Loucy (cell line): ENCODE data around the gene SLC20A1.

Source experiments
- H2AFZ ChIP-seq: fragments of 200-600 bp; sonication (generic); 2 replicates; pipeline ENCODE4 v1.6.0; 2016; ENCODE audit warnings: antibody characterized with exemption, mild to moderate bottlenecking, low read length, moderate library complexity
- H3F3A ChIP-seq: fragments of 200-600 bp; 2 replicates; pipeline ENCODE4 v1.6.0; 2016; ENCODE audit warnings: antibody characterized with exemption, low read depth, mild to moderate bottlenecking
- H3K27me3 ChIP-seq: fragments of 200-600 bp; sonication (generic); 2 replicates; pipeline ENCODE4 v1.6.1; 2014; ENCODE audit warnings: low read length, mild to moderate bottlenecking; ENCODE audit not compliant: insufficient read depth, poor library complexity, severe bottlenecking
- H3K36me3 ChIP-seq: fragments of 200-600 bp; sonication (generic); 2 replicates; pipeline ENCODE4 v1.6.1; 2016; ENCODE audit warnings: low read length; ENCODE audit not compliant: insufficient read depth
- H3K4me1 ChIP-seq: fragments of 200-600 bp; sonication (generic); 2 replicates; pipeline ENCODE4 v1.5.1; 2014; ENCODE audit warnings: low read length, mild to moderate bottlenecking; ENCODE audit not compliant: insufficient read depth, poor library complexity, severe bottlenecking
- H3K4me2 ChIP-seq: fragments of 200-600 bp; sonication (generic); 2 replicates; pipeline ENCODE4 v1.6.0; 2014; ENCODE audit warnings: antibody characterized with exemption, low read length, low read depth, mild to moderate bottlenecking; ENCODE audit not compliant: poor library complexity, severe bottlenecking
- H3K4me3 ChIP-seq: fragments of 200-600 bp; sonication (generic); 2 replicates; pipeline ENCODE4 v1.5.1; 2014; ENCODE audit warnings: low read length, mild to moderate bottlenecking, mixed read lengths; ENCODE audit not compliant: poor library complexity, severe bottlenecking
- H3K79me2 ChIP-seq: fragments of 200-600 bp; sonication (generic); 2 replicates; pipeline ENCODE4 v1.6.1; 2014; ENCODE audit warnings: low read length; ENCODE audit not compliant: insufficient read depth
- H3K9ac ChIP-seq: fragments of 200-600 bp; sonication (generic); 2 replicates; pipeline ENCODE4 v1.6.0; 2014; ENCODE audit warnings: mild to moderate bottlenecking, low read depth, low read length, moderate library complexity; ENCODE audit not compliant: poor library complexity, severe bottlenecking
- H3K9me2 ChIP-seq: fragments of 200-600 bp; sonication (generic); replicated peaks from 2 replicates; pipeline ENCODE4 v1.6.1; 2016; ENCODE audit warnings: low read depth, low read length, mixed read lengths
- H3K9me3 ChIP-seq: fragments of 200-600 bp; sonication (generic); 2 replicates; pipeline ENCODE4 v1.6.1; 2014; ENCODE audit warnings: mild to moderate bottlenecking, antibody characterized with exemption, low read length, low read depth; ENCODE audit not compliant: insufficient read depth
- H4K20me1 ChIP-seq: fragments of 200-600 bp; sonication (generic); 2 replicates; pipeline ENCODE4 v1.6.0; 2014; ENCODE audit warnings: antibody characterized with exemption, low read length, mild to moderate bottlenecking; ENCODE audit not compliant: insufficient read depth, poor library complexity, severe bottlenecking
- CTCF ChIP-seq: fragments of 200-600 bp; sonication (generic); conservative IDR thresholded peaks from 2 replicates; pipeline ENCODE4 v1.5.1; 2014; ENCODE audit warnings: mild to moderate bottlenecking, antibody characterized with exemption, low read length
- EZH2phosphoT487 ChIP-seq: fragments of 200-600 bp; IDR thresholded peaks from 2 replicates; pipeline ENCODE4 v1.6.1; 2018; ENCODE audit warnings: antibody characterized with exemption, mild to moderate bottlenecking, moderate library complexity, borderline replicate concordance

The SLC20A1 gene

GRCh38 chr2:112637289-112637660, 8.5 kb upstream of the SLC20A1 start:
- H3K4me1 ChIP-seq: peaks cover 15% of the 10 kb centered on the region
- H3K9ac ChIP-seq: no peak overlapping the region
- no peaks in the 10 kb centered on the region for H3F3A ChIP-seq
- H3K4me3 ChIP-seq: no peak overlapping the region
- H2AFZ ChIP-seq: no peak overlapping the region
- no peaks in the 10 kb centered on the region for H4K20me1 ChIP-seq
- no peaks in the 10 kb centered on the region for H3K9me2 ChIP-seq
- TF ChIP-seq EZH2phosphoT487 (no peak), CTCF (no peak)
- H3K4me2 ChIP-seq: no peak overlapping the region
- no peaks in the 10 kb centered on the region for H3K36me3 ChIP-seq
- H3K9me3 ChIP-seq: no peaks in the 10 kb centered on the region
- H3K27me3 ChIP-seq: no peaks in the 10 kb centered on the region
- H3K79me2 ChIP-seq: no peaks in the 10 kb centered on the region

DNA sequence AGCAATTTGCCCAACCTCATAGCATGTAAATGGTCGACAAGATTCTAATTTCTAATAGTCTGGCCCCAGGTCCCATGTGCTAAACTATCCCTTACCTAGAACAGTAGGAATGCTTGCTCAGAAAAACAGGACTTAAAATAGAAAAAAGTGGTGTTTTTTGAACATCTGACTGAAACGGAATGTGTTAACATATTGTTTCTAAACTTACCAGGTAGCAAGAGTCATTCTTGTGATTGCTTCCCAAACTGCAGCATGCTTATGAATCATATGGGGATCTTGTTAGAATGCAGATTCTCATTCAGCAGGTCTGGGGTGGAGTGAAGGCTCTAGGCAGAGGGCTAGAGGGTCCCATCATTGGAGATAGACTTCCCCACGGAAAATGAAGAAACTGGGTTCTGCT, 5.8 kb upstream of the SLC20A1 start:
- no peak overlapping the region for H2AFZ ChIP-seq
- H3K27me3 ChIP-seq: no peaks in the 10 kb centered on the region
- no peak overlapping the region for H3K9ac ChIP-seq
- no peak overlapping the region for H3K4me2 ChIP-seq
- H3K4me1 ChIP-seq: peaks cover 23% of the 10 kb centered on the region
- H3K9me2 ChIP-seq: no peaks in the 10 kb centered on the region
- H3F3A ChIP-seq: no peaks in the 10 kb centered on the region
- H3K9me3 ChIP-seq: no peaks in the 10 kb centered on the region
- peaks cover 10% of the 10 kb centered on the region; the same call in 1 of the 2 replicates for H3K79me2 ChIP-seq
- TF ChIP-seq EZH2phosphoT487 (no peak), CTCF (no peak)
- H3K4me3 ChIP-seq: no peak overlapping the region
- no peaks in the 10 kb centered on the region for H4K20me1 ChIP-seq
- no peaks in the 10 kb centered on the region for H3K36me3 ChIP-seq

DNA sequence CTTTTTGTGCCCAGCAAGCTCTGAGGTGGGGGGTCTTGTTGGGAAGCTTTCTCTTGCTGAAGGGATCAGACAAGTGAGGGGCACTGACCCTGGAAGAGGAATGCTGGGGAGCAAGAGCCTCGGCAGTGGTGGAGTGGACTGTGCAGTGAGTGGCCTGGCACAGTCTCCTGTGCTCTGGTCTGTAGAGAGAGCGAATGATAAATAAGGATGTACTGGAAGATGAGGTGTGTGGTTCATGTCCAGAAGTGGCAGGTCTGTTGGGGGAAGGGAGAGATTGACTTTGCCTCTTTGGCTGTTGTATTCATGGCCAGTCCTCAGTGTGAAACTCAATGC, 5.3 kb upstream of the SLC20A1 start:
- Histone ChIP-seq H4K20me1 (no peaks in the 10 kb centered on the region), H3K9me3 (no peaks in the 10 kb centered on the region), H2AFZ (no peak overlapping the region), H3K27me3 (no peaks in the 10 kb centered on the region), H3K9ac (no peak overlapping the region), H3K4me3 (no peak overlapping the region), H3K4me1 (peaks cover 24% of the 10 kb centered on the region), H3F3A (no peaks in the 10 kb centered on the region), H3K4me2 (no peak overlapping the region), H3K9me2 (no peaks in the 10 kb centered on the region), H3K79me2 (peaks cover 10% of the 10 kb centered on the region; the same call in 1 of the 2 replicates), H3K36me3 (no peaks in the 10 kb centered on the region)
- TF ChIP-seq CTCF (no peak), EZH2phosphoT487 (no peak)
